ENCODE measurements around the gene AEBP2.

The AEBP2 gene

GRCh38 chr12:19496219-19496878, 57.1 kb downstream of the AEBP2 start:
- peaks cover 15% of the 10 kb centered on the region; the same call in 1 of the 2 replicates for H3F3A ChIP-seq (ENCODE audit: insufficient read depth)
- peaks cover 49% of the 10 kb centered on the region; the same call in 1 of the 2 replicates for H3K36me3 ChIP-seq (ENCODE audit: low read length)
- no peaks in the 10 kb centered on the region for H3K9me3 ChIP-seq (ENCODE audit: insufficient read depth, low read length)
- no peak overlapping the region for H3K9ac ChIP-seq (ENCODE audit: low read length)
- no peak overlapping the region for H3K4me3 ChIP-seq (ENCODE audit: insufficient read depth, low read length, poor library complexity, severe bottlenecking)
- H3K4me2 ChIP-seq (ENCODE audit: low read depth, low read length, poor library complexity, severe bottlenecking): no peak overlapping the region
- H2AFZ ChIP-seq (ENCODE audit: low read depth, low read length, severe bottlenecking): no peak overlapping the region
- H3K27me3 ChIP-seq (ENCODE audit: low read length): no peaks in the 10 kb centered on the region
- H3K9me2 ChIP-seq (replicated peaks; ENCODE audit: insufficient read depth, low read length): no peaks in the 10 kb centered on the region
- H4K20me1 ChIP-seq (ENCODE audit: low read depth, low read length): peaks cover 9% of the 10 kb centered on the region
- TF ChIP-seq CTCF (IDR thresholded peaks at IDR 0.05; ENCODE audit: insufficient read depth, low read length, poor library complexity, severe bottlenecking) (no peak), EZH2phosphoT487 (conservative IDR thresholded peaks at IDR 0.05; ENCODE audit: low read length) (no peak)
- H3K79me2 ChIP-seq (ENCODE audit: insufficient read depth, low read length): peaks cover 72% of the 10 kb centered on the region
- H3K27ac ChIP-seq (ENCODE audit: low read depth, low read length): no peak overlapping the region

- TF ChIP-seq EZH2phosphoT487 (conservative IDR thresholded peaks at IDR 0.05; ENCODE audit: low read length) (no peak), CTCF (IDR thresholded peaks at IDR 0.05; ENCODE audit: insufficient read depth, low read length, poor library complexity, severe bottlenecking) (no peak)
- Histone ChIP-seq H3K27ac (ENCODE audit: low read depth, low read length) (no peak overlapping the region), H3K9ac (ENCODE audit: low read length) (no peak overlapping the region), H4K20me1 (ENCODE audit: low read depth, low read length) (peaks cover 4% of the 10 kb centered on the region), H3K9me2 (replicated peaks; ENCODE audit: insufficient read depth, low read length) (no peaks in the 10 kb centered on the region), H3K4me2 (ENCODE audit: low read depth, low read length, poor library complexity, severe bottlenecking) (no peak overlapping the region), H2AFZ (ENCODE audit: low read depth, low read length, severe bottlenecking) (no peak overlapping the region), H3F3A (ENCODE audit: insufficient read depth) (peaks cover 12% of the 10 kb centered on the region; the same call in 1 of the 2 replicates), H3K4me3 (ENCODE audit: insufficient read depth, low read length, poor library complexity, severe bottlenecking) (no peak overlapping the region), H3K36me3 (ENCODE audit: low read length) (peaks cover 51% of the 10 kb centered on the region; the same call in 1 of the 2 replicates), H3K27me3 (ENCODE audit: low read length) (no peaks in the 10 kb centered on the region), H3K79me2 (ENCODE audit: insufficient read depth, low read length) (peaks cover 60% of the 10 kb centered on the region), H3K9me3 (ENCODE audit: insufficient read depth, low read length) (no peaks in the 10 kb centered on the region)
Observed at GRCh38 chr12:19498099-19498498, 58.8 kb downstream of the AEBP2 start.

DNA sequence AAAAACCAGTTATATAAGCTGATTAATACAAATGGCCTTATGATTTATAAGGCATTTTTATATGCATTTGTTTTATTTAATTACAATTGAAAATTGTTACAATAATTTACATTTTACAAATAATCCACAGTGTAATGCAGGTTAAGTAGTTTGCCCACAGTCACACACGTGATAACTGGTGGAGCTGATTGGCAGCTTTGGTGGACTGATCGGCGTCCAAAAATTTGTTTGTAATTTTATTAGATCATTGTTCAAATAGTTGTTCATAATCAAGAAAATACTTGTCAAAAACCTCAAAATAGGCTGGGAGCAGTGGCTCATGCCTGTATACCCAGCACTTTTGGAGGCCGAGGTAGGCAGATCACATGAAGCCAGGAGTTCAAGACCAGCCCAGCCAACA, 59.7 kb downstream of the AEBP2 start:
- Histone ChIP-seq H3K36me3 (ENCODE audit: low read length) (peaks cover 54% of the 10 kb centered on the region; the same call in 1 of the 2 replicates), H4K20me1 (ENCODE audit: low read depth, low read length) (peaks cover 4% of the 10 kb centered on the region), H3K27ac (ENCODE audit: low read depth, low read length) (no peak overlapping the region), H3K79me2 (ENCODE audit: insufficient read depth, low read length) (peaks cover 59% of the 10 kb centered on the region), H3K4me3 (ENCODE audit: insufficient read depth, low read length, poor library complexity, severe bottlenecking) (no peak overlapping the region), H3F3A (ENCODE audit: insufficient read depth) (peaks cover 12% of the 10 kb centered on the region; the same call in 1 of the 2 replicates), H3K9me2 (replicated peaks; ENCODE audit: insufficient read depth, low read length) (no peaks in the 10 kb centered on the region), H3K9me3 (ENCODE audit: insufficient read depth, low read length) (no peaks in the 10 kb centered on the region), H2AFZ (ENCODE audit: low read depth, low read length, severe bottlenecking) (no peak overlapping the region), H3K9ac (ENCODE audit: low read length) (no peak overlapping the region), H3K4me2 (ENCODE audit: low read depth, low read length, poor library complexity, severe bottlenecking) (no peak overlapping the region), H3K27me3 (ENCODE audit: low read length) (no peaks in the 10 kb centered on the region)
- TF ChIP-seq CTCF (IDR thresholded peaks at IDR 0.05; ENCODE audit: insufficient read depth, low read length, poor library complexity, severe bottlenecking) (no peak), EZH2phosphoT487 (conservative IDR thresholded peaks at IDR 0.05; ENCODE audit: low read length) (no peak)
